Adrenal gland (tissue), 5 donors: ENCODE measurements around the gene OSBPL6.

Source experiments
- POLR2A ChIP-seq, 2 donors: fragments of 450-650 bp; IDR thresholded peaks; one replicate each; pipeline ENCODE4 v1.6.1; 2017; ENCODE audit warnings: antibody characterized with exemption in 2 of 2, mild to moderate bottlenecking in 2 of 2, moderate library complexity in 1 of 2
- TF ChIP-seq, protein P1 (sequence below), 6 experiments: fragments of 450-650 bp in 4 of 6; fragments of 200-600 bp in 2 of 6; sonication (generic) in 1 of 6; IDR thresholded peaks; 1 replicate in 5 of 6; 2 replicates in 1 of 6; pipeline versions ENCODE4 v1.5.1 to v1.8.0; 2016 to 2021; ENCODE audit warnings: antibody characterized with exemption in 6 of 6, mild to moderate bottlenecking in 2 of 6, moderate library complexity in 1 of 6
- donor health status: DM: no; HTN: no; CAD: no.

DNA sequence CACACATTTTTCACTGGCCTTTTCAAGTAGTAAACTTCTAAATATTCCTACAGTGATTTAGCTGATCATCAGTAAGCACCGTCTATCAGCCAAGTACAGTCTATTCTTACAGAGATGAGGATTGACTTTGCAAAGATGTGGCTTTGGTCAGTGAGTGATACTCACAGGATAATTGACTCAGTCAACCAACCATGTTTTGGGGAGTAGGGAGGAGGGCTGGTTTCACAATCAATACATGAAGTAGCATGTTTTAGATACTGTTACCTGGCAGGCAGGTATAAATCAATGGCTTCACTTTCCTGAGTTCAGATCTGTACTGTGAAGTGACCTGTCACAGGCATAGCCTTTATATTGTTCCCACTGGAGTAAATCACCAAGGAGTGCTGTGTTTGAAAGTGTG lies 27.2 kb downstream of the OSBPL6 start:
- TF ChIP-seq, protein P1, sequence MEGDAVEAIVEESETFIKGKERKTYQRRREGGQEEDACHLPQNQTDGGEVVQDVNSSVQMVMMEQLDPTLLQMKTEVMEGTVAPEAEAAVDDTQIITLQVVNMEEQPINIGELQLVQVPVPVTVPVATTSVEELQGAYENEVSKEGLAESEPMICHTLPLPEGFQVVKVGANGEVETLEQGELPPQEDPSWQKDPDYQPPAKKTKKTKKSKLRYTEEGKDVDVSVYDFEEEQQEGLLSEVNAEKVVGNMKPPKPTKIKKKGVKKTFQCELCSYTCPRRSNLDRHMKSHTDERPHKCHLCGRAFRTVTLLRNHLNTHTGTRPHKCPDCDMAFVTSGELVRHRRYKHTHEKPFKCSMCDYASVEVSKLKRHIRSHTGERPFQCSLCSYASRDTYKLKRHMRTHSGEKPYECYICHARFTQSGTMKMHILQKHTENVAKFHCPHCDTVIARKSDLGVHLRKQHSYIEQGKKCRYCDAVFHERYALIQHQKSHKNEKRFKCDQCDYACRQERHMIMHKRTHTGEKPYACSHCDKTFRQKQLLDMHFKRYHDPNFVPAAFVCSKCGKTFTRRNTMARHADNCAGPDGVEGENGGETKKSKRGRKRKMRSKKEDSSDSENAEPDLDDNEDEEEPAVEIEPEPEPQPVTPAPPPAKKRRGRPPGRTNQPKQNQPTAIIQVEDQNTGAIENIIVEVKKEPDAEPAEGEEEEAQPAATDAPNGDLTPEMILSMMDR (IDR thresholded peaks at IDR 0.05) = no peak
- no peak for TF ChIP-seq POLR2A (IDR thresholded peaks at IDR 0.05)
